ENCODE data around the gene CAMK2A. TPM values are rescaled to one million over a fixed set of nuclear protein-coding genes. Genes with fewer than 3 reads are reported as not detected.

CAMK2A gene
- total and polyA plus RNA-seq, 2 of the 4 experiments (the other 2 are of a cell fraction): 0.18 to 0.19 TPM

GRCh38 chr5:150245808-150246207 is 43.8 kb downstream of the CAMK2A start:
- no peak for ATAC-seq (ENCODE audit: low read depth)
- ChIA-PET CTCF (no interaction called here), POLR2A (ENCODE audit: unreplicated experiment) (no interaction called here)
- no peak overlapping the region for H3K56ac ChIP-seq (ENCODE audit: extremely low read depth, insufficient read depth, low read length)
- H4K8ac ChIP-seq (ENCODE audit: low read depth in 2 of 2, low read length in 2 of 2): no peak overlapping the region
- no peak overlapping the region for H3K4me3 ChIP-seq (ENCODE audit: insufficient read depth, low read depth, low read length)
- H2BK15ac ChIP-seq (ENCODE audit: low read depth, low read length): no peak overlapping the region
- H3K9me3 ChIP-seq (ENCODE audit: control insufficient read depth, insufficient read depth, low read length): no peaks in the 10 kb centered on the region
- H3K27me3 ChIP-seq (ENCODE audit: control insufficient read depth, insufficient read depth, low read length): peaks cover 9% of the 10 kb centered on the region
- H3K79me1 ChIP-seq (ENCODE audit: low read depth in 1 of 2, low read length in 2 of 2): no peaks in the 10 kb centered on the region
- H3K4me2 ChIP-seq (ENCODE audit: low read depth, low read length): no peak overlapping the region
- H4K20me1 ChIP-seq (ENCODE audit: insufficient read depth, low read length): no peaks in the 10 kb centered on the region
- peaks cover 8% of the 10 kb centered on the region; the same call in 1 of the 2 replicates for H3K4me1 ChIP-seq (ENCODE audit: control insufficient read depth, insufficient read depth, low read length)
- no peak overlapping the region for H3K4ac ChIP-seq (ENCODE audit: low read depth, low read length)
- H3K36me3 ChIP-seq (ENCODE audit: control insufficient read depth, insufficient read depth, low read length): no peaks in the 10 kb centered on the region
- WGBS, 2 experiments (ENCODE audit: extremely low coverage in 2 of 2, insufficient read length in 1 of 2): 33% methylated on average over 1 of the region's 3 CpGs; no CpG with 5 or more reads in 1 of the 2 experiments
- TF ChIP-seq NFE2L2 (IDR thresholded peaks at IDR 0.05; ENCODE audit: low read depth, low read length) (no peak), POLR2A (IDR thresholded peaks at IDR 0.05; ENCODE audit: low read depth, low read length) (no peak), FOS (IDR thresholded peaks at IDR 0.05; ENCODE audit: low read depth, low read length) (no peak), USF2 (IDR thresholded peaks at IDR 0.05; ENCODE audit: low read depth, low read length) (no peak), MAZ (IDR thresholded peaks at IDR 0.05; ENCODE audit: borderline replicate concordance, low read depth, low read length) (no peak), SMC3 (IDR thresholded peaks at IDR 0.05; ENCODE audit: low read depth, low read length) (no peak), ELK1 (IDR thresholded peaks at IDR 0.05; ENCODE audit: borderline replicate concordance, low read depth, low read length) (no peak), RFX5 (IDR thresholded peaks at IDR 0.05; ENCODE audit: low read depth, low read length) (no peak), MXI1 (IDR thresholded peaks at IDR 0.05; ENCODE audit: borderline replicate concordance, low read depth, low read length) (no peak), RAD21 (IDR thresholded peaks at IDR 0.05; ENCODE audit: low read length) (no peak), CEBPB (IDR thresholded peaks at IDR 0.05; ENCODE audit: low read depth, low read length) (no peak), CHD1 (IDR thresholded peaks at IDR 0.05; ENCODE audit: low read depth, low read length) (no peak), CTCF (conservative IDR thresholded peaks at IDR 0.05; ENCODE audit: low read depth, low read length) (no peak), RCOR1 (IDR thresholded peaks at IDR 0.05; ENCODE audit: insufficient replicate concordance, low read length) (no peak), MAFK (IDR thresholded peaks at IDR 0.05; ENCODE audit: low read depth, low read length) (no peak), BHLHE40 (IDR thresholded peaks at IDR 0.05; ENCODE audit: low read depth, low read length) (no peak)
- H3K18ac ChIP-seq (ENCODE audit: low read depth, low read length): no peak overlapping the region
- in situ Hi-C loops (cut with MboI; ENCODE audit: low sequenced_read_pairs): no loop called here
- H2AK9ac ChIP-seq (replicated peaks; ENCODE audit: low read depth, low read length, poor library complexity): no peak overlapping the region
- no peaks in the 10 kb centered on the region; the same call in 1 of the 2 replicates for H3K9me1 ChIP-seq (ENCODE audit: insufficient read depth, low read length)
- H2BK5ac ChIP-seq (ENCODE audit: low read depth, low read length, poor library complexity, severe bottlenecking): no peak overlapping the region
- H3K23ac ChIP-seq (ENCODE audit: low read depth, low read length): no peak overlapping the region
- no peak overlapping the region for H2AK5ac ChIP-seq (ENCODE audit: low read depth, low read length)
- no peak overlapping the region for H2BK20ac ChIP-seq (ENCODE audit: low read depth, low read length)
- no peak overlapping the region for H3K9ac ChIP-seq (ENCODE audit: low read depth, low read length)
- H4K5ac ChIP-seq (ENCODE audit: low read depth, low read length): no peak overlapping the region
- no peak overlapping the region for H2BK120ac ChIP-seq (ENCODE audit: low read depth, low read length)
- no TSS peak for BruUV-seq (replicated peaks)
- no peak overlapping the region for H3K14ac ChIP-seq (replicated peaks; ENCODE audit: low read depth, low read length)
- H3K27ac ChIP-seq (ENCODE audit: insufficient read depth, low read length): no peak overlapping the region
- DNase-seq: no peak
- intact Hi-C loops (cut with micrococcal nuclease): no loop called here
- dilution Hi-C loops (cut with HindIII; ENCODE audit: low sequenced_read_pairs, unreplicated experiment): no loop called here
- peak overlapping the region; percentile 3 for H2AFZ ChIP-seq (replicated peaks; ENCODE audit: low read length, poor library complexity)
- no peak overlapping the region for H4K91ac ChIP-seq (ENCODE audit: insufficient read depth, low read depth, low read length)

Measured in IMR-90 (cell line).